ENCODE measurements around the gene THAP7. TPM values are rescaled to one million over a fixed set of nuclear protein-coding genes. Genes with fewer than 3 reads are reported as not detected.

The THAP7 gene
- total RNA-seq, 4 donors from 2014 or later = 19.8 to 54.7 (median 29.5) TPM

Small RNA genes lying within 50 kb of the gene (small RNA-seq; reads per million reads assigned to genes)
- gene MIR649 = 0 reads per million in 2 donors

Other genes with a start within 250 kb of the THAP7 start
- gene SERPIND1, start 228.0 kb downstream of the THAP7 start, total RNA-seq = not detected
- gene PI4KA, start 143.3 kb downstream of the THAP7 start, total RNA-seq = 100 to 1,000 TPM in 3 of 4 donors, 10 to 100 TPM in 1; 99.7 to 184 (median 161) TPM
- gene SNAP29, start 143.1 kb downstream of the THAP7 start, total RNA-seq = 10 to 100 TPM; 13.2 to 21.5 (median 18.3) TPM
- 10 to 100 TPM; 39.6 to 58.8 (median 58.2) TPM for gene CRKL, start 84.7 kb downstream of the THAP7 start, total RNA-seq
- gene AIFM3, start 34.9 kb downstream of the THAP7 start, total RNA-seq = 10 to 100 TPM in 3 of 4 donors, 1 to 10 TPM in 1; 9.5 to 21.9 (median 11.7) TPM
- gene LZTR1, start 19.8 kb downstream of the THAP7 start, total RNA-seq = 100 to 1,000 TPM in 1 of 4 donors, 10 to 100 TPM in 3; 65.5 to 144 (median 88.5) TPM
- gene P2RX6, start 13.0 kb upstream of the THAP7 start, total RNA-seq = 1 to 10 TPM in 2 of 4 donors, not detected in 2; 1.7 to 2.0 TPM
- 1 to 10 TPM in 3 of 4 donors, under 1 TPM in 1; 0.40 to 3.7 (median 2.2) TPM for gene SLC7A4, start 30.4 kb upstream of the THAP7 start, total RNA-seq
- gene LRRC74B, start 43.8 kb upstream of the THAP7 start, total RNA-seq = not detected